HFFc6 (cell line): Measurements from ENCODE around the gene KIAA1549. TPM values are rescaled to one million over a fixed set of nuclear protein-coding genes. Genes with fewer than 3 reads are reported as not detected.
A peak's percentile ranks its signal among the peaks of the same experiment; 100 is the strongest.

Source experiments
- DNase-seq: peaks from one replicate; pipeline ENCODE4 v3.0.0-alpha.2; 2018
- H3K27ac Mint-ChIP-seq: 2 replicates; pipeline ENCODE4 v1.8.0; 2020; ENCODE audit warnings: mild to moderate bottlenecking, mixed read lengths
- H3K27me3 Mint-ChIP-seq: 2 replicates; pipeline ENCODE4 v1.8.0; 2021; ENCODE audit warnings: mild to moderate bottlenecking, moderate library complexity, mixed read lengths; ENCODE audit not compliant: insufficient read depth
- H3K36me3 Mint-ChIP-seq: 2 replicates; pipeline ENCODE4 v1.8.0; 2021; ENCODE audit warnings: low read depth, mixed read lengths
- H3K4me1 Mint-ChIP-seq: 2 replicates; pipeline ENCODE4 v1.8.0; 2020; ENCODE audit warnings: low read depth, mixed read lengths
- H3K4me3 Mint-ChIP-seq: 2 replicates; pipeline ENCODE4 v1.8.0; 2020; ENCODE audit warnings: mild to moderate bottlenecking, moderate library complexity, mixed read lengths
- H3K9me3 Mint-ChIP-seq: 2 replicates; pipeline ENCODE4 v1.8.0; 2020; ENCODE audit warnings: mild to moderate bottlenecking, mixed read lengths
- total RNA-seq, 6 experiments: library from RNA; stranded (reverse); fragmentation: NEBNext Ultra II Directional; extraction: Animal tissue kit (Norgen Biotek cat#: 25700); gene quantifications; 2 replicates in 1 of 6; 3 replicates in 5 of 6; pipeline ENCODE4 v1.2.3, GENCODE V29; 2021
- TF ChIP-seq, protein P1 (sequence below): fragments of 200-600 bp; sonication (generic); IDR thresholded peaks from 2 replicates; pipeline ENCODE4 v1.5.0; 2021; ENCODE audit warnings: antibody characterized with exemption, mild to moderate bottlenecking

Gene KIAA1549
- total RNA-seq, 6 experiments from 2014 or later: 7.0 to 13.3 (median 7.9) TPM

DNA sequence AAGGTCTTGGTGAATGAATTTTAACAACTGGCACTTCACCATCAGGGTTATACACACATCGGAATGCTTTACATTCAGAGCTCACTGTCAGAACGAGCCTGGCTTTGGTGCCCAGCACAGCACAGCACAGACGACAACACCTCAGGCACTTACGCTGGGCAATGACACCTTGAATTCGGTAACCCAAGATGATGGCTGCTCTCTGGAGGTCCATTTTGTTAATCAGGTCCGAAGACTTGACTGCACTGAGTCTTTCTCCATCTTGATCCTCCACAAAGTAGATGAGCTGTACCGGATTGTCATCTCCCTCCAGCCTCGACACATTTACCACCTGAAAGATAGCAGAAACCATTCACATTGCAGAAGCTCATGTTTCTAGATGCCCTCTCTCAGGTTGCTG, 82.4 kb downstream of the KIAA1549 start:
- no peaks in the 10 kb centered on the region for H3K9me3 Mint-ChIP-seq
- peaks cover 3% of the 10 kb centered on the region for H3K27me3 Mint-ChIP-seq
- H3K27ac Mint-ChIP-seq: no peak overlapping the region
- H3K4me3 Mint-ChIP-seq: no peak overlapping the region
- peaks cover 34% of the 10 kb centered on the region for H3K4me1 Mint-ChIP-seq
- TF ChIP-seq, protein P1, sequence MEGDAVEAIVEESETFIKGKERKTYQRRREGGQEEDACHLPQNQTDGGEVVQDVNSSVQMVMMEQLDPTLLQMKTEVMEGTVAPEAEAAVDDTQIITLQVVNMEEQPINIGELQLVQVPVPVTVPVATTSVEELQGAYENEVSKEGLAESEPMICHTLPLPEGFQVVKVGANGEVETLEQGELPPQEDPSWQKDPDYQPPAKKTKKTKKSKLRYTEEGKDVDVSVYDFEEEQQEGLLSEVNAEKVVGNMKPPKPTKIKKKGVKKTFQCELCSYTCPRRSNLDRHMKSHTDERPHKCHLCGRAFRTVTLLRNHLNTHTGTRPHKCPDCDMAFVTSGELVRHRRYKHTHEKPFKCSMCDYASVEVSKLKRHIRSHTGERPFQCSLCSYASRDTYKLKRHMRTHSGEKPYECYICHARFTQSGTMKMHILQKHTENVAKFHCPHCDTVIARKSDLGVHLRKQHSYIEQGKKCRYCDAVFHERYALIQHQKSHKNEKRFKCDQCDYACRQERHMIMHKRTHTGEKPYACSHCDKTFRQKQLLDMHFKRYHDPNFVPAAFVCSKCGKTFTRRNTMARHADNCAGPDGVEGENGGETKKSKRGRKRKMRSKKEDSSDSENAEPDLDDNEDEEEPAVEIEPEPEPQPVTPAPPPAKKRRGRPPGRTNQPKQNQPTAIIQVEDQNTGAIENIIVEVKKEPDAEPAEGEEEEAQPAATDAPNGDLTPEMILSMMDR: no peak
- H3K36me3 Mint-ChIP-seq: peaks cover 49% of the 10 kb centered on the region
- no peak for DNase-seq

DNA sequence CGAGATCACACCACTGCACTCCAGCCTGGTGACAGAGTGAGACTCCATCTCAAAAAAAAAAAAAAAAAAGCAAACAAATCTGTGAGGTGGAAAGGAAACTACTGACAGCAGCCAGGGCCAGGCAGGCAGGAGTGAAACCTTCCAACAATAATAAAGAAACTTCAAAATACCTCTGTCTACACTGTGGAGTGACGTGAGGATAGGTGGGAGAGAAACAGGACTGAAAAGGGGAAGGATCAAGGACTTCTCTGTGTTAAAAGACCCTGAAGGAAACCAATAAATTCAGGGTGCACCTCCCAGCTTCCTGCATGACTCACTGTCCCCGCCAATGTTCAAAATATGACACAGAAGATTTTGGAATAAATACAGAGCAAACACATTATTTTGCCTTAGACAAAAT, 82.9 kb downstream of the KIAA1549 start:
- DNase-seq: no peak
- H3K4me1 Mint-ChIP-seq: peaks cover 34% of the 10 kb centered on the region
- no peak overlapping the region for H3K4me3 Mint-ChIP-seq
- H3K27ac Mint-ChIP-seq: peak overlapping the region; percentile 45; the same call in 1 of the 2 replicates
- peaks cover 3% of the 10 kb centered on the region for H3K27me3 Mint-ChIP-seq
- TF ChIP-seq, protein P1: no peak
- H3K9me3 Mint-ChIP-seq: no peaks in the 10 kb centered on the region
- H3K36me3 Mint-ChIP-seq: peaks cover 48% of the 10 kb centered on the region

DNA sequence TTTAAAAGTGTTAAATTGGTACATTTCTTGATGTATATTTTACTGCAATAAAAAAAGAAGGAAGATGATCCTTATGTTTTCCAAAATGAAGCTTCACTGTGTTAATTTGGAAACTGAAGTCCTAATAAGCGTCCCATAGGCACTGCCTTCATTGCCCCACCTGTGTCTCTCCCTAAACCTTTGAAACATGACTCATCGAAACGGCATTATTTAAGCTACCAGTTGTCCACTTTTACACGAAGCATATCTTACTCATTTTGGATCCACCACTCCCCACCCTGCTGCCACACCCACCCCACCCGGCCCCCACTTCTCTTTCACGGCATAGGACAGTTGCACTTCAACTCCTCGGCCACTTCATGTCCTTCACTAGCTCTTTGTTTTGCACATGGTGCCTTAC, 85.5 kb downstream of the KIAA1549 start:
- Mint-ChIP-seq H3K27me3 (peaks cover 3% of the 10 kb centered on the region), H3K4me3 (no peak overlapping the region), H3K27ac (no peak overlapping the region), H3K36me3 (peaks cover 46% of the 10 kb centered on the region), H3K9me3 (no peaks in the 10 kb centered on the region), H3K4me1 (peaks cover 48% of the 10 kb centered on the region)
- TF ChIP-seq, protein P1: no peak
- DNase-seq: no peak

DNA sequence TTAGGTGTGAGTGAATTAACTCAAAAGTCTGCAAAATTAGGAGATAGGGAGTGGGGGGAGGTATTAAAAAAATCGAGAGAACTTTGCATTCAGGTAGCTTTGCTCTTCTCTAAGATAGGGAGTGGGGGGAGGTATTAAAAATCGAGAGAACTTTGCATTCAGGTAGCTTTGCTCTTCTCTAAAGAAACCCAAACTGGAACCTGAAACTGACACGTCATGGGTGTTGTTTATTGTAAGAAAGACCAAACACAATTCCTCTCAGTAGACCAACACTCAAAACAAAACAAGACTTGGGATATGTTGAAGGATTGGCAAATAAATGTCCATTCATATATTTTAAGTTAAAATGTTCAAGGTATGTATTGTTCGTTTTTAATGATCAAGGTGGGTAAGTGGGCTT, 87.9 kb downstream of the KIAA1549 start:
- peaks cover 32% of the 10 kb centered on the region for H3K36me3 Mint-ChIP-seq
- no peaks in the 10 kb centered on the region for H3K9me3 Mint-ChIP-seq
- peaks cover 39% of the 10 kb centered on the region for H3K4me1 Mint-ChIP-seq
- no peak overlapping the region for H3K4me3 Mint-ChIP-seq
- TF ChIP-seq, protein P1: no peak
- no peak for DNase-seq
- no peak overlapping the region for H3K27ac Mint-ChIP-seq
- H3K27me3 Mint-ChIP-seq: peaks cover 3% of the 10 kb centered on the region; the same call in 1 of the 2 replicates

DNA sequence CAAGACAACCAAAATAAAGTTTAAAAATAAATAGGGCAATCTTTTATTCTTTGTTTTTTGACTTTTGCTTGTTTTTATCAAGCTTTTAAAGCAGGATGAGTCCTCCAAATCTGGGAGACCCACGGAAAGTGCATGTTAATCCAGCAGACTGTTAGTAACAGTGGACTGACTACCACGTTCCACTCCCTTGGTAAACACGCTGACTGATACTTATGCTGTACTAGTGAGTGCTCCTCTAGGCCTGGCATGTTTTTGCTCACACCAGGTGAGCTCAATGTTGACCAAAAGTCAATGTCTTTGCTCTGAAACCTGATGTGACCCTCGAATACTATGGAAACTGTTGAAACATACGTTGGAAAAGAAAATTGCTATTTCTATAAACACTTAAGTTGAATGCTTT, 88.4 kb downstream of the KIAA1549 start:
- DNase-seq: no peak
- Mint-ChIP-seq H3K36me3 (peaks cover 32% of the 10 kb centered on the region), H3K27ac (no peak overlapping the region), H3K9me3 (no peaks in the 10 kb centered on the region), H3K27me3 (peaks cover 3% of the 10 kb centered on the region; the same call in 1 of the 2 replicates), H3K4me3 (no peak overlapping the region), H3K4me1 (peaks cover 35% of the 10 kb centered on the region)
- TF ChIP-seq, protein P1: no peak
